Stimulated activated CD8-positive, alpha-beta memory T cell treated with anti-CD3 and anti-CD28 coated beads, Interleukin-4, amount 100 ng/mL, for 4 hours (primary cell): ENCODE data around the gene DEFB115.
"Not testable (repeated sequence)": the region's sequence is repeated elsewhere in the genome, so short reads cannot be mapped to it uniquely, and the experiment has no call there.

Experiments used
- DNase-seq, 2 donors: peaks; one replicate each; pipeline ENCODE4 v3.0.0-alpha.2; 2020; ENCODE audit warnings: low read depth in 2 of 2, low spot score in 1 of 2

The DEFB115 gene

GRCh38 chr20:31257364-31257763 is at the start of gene DEFB115:
Gene DEFB115, plus strand, starts transcription at chr20:31257664. Its CDS starts 0 bp downstream, at chr20:31257664.
- DNase-seq = no peak

- no peak for DNase-seq
Measured at GRCh38 chr20:31236953-31237352, 20.5 kb upstream of the DEFB115 start.

- no peak for DNase-seq
Measured at GRCh38 chr20:31237763-31238162, 19.7 kb upstream of the DEFB115 start.

- DNase-seq = no peak
Measured at GRCh38 chr20:31239139-31239538, 18.3 kb upstream of the DEFB115 start.

GRCh38 chr20:31256959-31257358 is 505 bp upstream of the DEFB115 start:
- no peak for DNase-seq

- no peak for DNase-seq
Measured at GRCh38 chr20:31260326-31260932, 3.0 kb downstream of the DEFB115 start.

GRCh38 chr20:31274441-31274840 is 17.0 kb downstream of the DEFB115 start:
- no peak for DNase-seq

- DNase-seq = no peak
Measured at GRCh38 chr20:31278178-31278577, 20.7 kb downstream of the DEFB115 start.

GRCh38 chr20:31284964-31285363 is 27.5 kb downstream of the DEFB115 start:
- DNase-seq = not testable (repeated sequence)

- DNase-seq = no peak
Measured at GRCh38 chr20:31308535-31309162, 51.2 kb downstream of the DEFB115 start, which contains the start of gene DEFB116. Gene DEFB116, minus strand, starts transcription at chr20:31308585. Its CDS starts 0 bp downstream, at chr20:31308585.
